HEK293 (cell line): ENCODE results near the gene GREM2.

Experiments used
- BCL11A ChIP-seq: fragments of 450-650 bp; formaldehyde crosslinking; IDR thresholded peaks from 2 replicates; pipeline ENCODE4 v1.5.1; 2016; ENCODE audit warnings: low read depth, missing biosample characterization, missing genetic modification characterization
- BCL6B ChIP-seq: fragments of 450-650 bp; formaldehyde crosslinking; IDR thresholded peaks from 2 replicates; pipeline ENCODE4 v1.5.1; 2017; ENCODE audit warnings: missing biosample characterization, missing genetic modification characterization
- FEZF1 ChIP-seq: fragments of 450-650 bp; formaldehyde crosslinking; IDR thresholded peaks from 2 replicates; pipeline ENCODE4 v1.5.1; 2016; ENCODE audit warnings: missing biosample characterization, missing genetic modification characterization
- GFI1B ChIP-seq: fragments of 450-650 bp; formaldehyde crosslinking; IDR thresholded peaks from 2 replicates; pipeline ENCODE4 v1.5.1; 2016; ENCODE audit warnings: missing biosample characterization, missing genetic modification characterization
- GLIS1 ChIP-seq: fragments of 450-650 bp; formaldehyde crosslinking; IDR thresholded peaks from 2 replicates; pipeline ENCODE4 v1.5.1; 2016; ENCODE audit warnings: missing biosample characterization, missing genetic modification characterization
- HOXD13 ChIP-seq: sonication (generic); formaldehyde crosslinking; IDR thresholded peaks from 2 replicates; pipeline ENCODE4 v1.8.0; 2022; ENCODE audit warnings: missing genetic modification reagents, borderline replicate concordance
- KLF8 ChIP-seq: fragments of 450-650 bp; formaldehyde crosslinking; IDR thresholded peaks from 2 replicates; pipeline ENCODE4 v1.5.1; 2016; ENCODE audit warnings: missing biosample characterization, missing genetic modification characterization
- KLF9 ChIP-seq: fragments of 450-650 bp; formaldehyde crosslinking; IDR thresholded peaks from 2 replicates; pipeline ENCODE4 v1.5.1; 2016; ENCODE audit warnings: missing biosample characterization, missing genetic modification characterization, low read depth
- PRDM6 ChIP-seq: fragments of 450-650 bp; formaldehyde crosslinking; IDR thresholded peaks from 2 replicates; pipeline ENCODE4 v1.5.1; 2017; ENCODE audit warnings: missing biosample characterization, missing genetic modification characterization
- SCRT2 ChIP-seq: fragments of 450-650 bp; formaldehyde crosslinking; IDR thresholded peaks from 2 replicates; pipeline ENCODE4 v1.5.1; 2016; ENCODE audit warnings: missing biosample characterization, missing genetic modification characterization
- TRIM28 ChIP-seq: IDR thresholded peaks from 2 replicates; pipeline ENCODE4 v1.6.1; 2011; ENCODE audit warnings: low read length, control low read depth, borderline replicate concordance
- WT1 ChIP-seq: fragments of 450-650 bp; formaldehyde crosslinking; IDR thresholded peaks from 2 replicates; pipeline ENCODE4 v1.5.1; 2016; ENCODE audit warnings: missing biosample characterization, missing genetic modification characterization
- YY2 ChIP-seq: fragments of 450-650 bp; formaldehyde crosslinking; IDR thresholded peaks from 2 replicates; pipeline ENCODE4 v1.5.1; 2016; ENCODE audit warnings: missing biosample characterization, missing genetic modification characterization
- ZBTB17 ChIP-seq: fragments of 450-650 bp; formaldehyde crosslinking; IDR thresholded peaks from 2 replicates; pipeline ENCODE4 v1.5.1; 2016; ENCODE audit warnings: missing biosample characterization, missing genetic modification characterization
- ZBTB20 ChIP-seq: fragments of 450-650 bp; formaldehyde crosslinking; IDR thresholded peaks from 2 replicates; pipeline ENCODE4 v1.5.1; 2016; ENCODE audit warnings: missing biosample characterization, missing genetic modification characterization
- ZBTB7A ChIP-seq: fragments of 450-650 bp; formaldehyde crosslinking; IDR thresholded peaks from 2 replicates; pipeline ENCODE4 v1.5.1; 2016; ENCODE audit warnings: low read depth, missing biosample characterization, missing genetic modification characterization
- ZFHX2 ChIP-seq: fragments of 450-650 bp; formaldehyde crosslinking; conservative IDR thresholded peaks from 2 replicates; pipeline ENCODE4 v1.5.1; 2016; ENCODE audit warnings: missing biosample characterization, missing genetic modification characterization
- ZFP3 ChIP-seq: fragments of 450-650 bp; formaldehyde crosslinking; IDR thresholded peaks from 2 replicates; pipeline ENCODE4 v1.5.1; 2016; ENCODE audit warnings: low read depth, missing biosample characterization, missing genetic modification characterization
- ZNF140 ChIP-seq: fragments of 450-650 bp; formaldehyde crosslinking; IDR thresholded peaks from 2 replicates; pipeline ENCODE4 v1.5.1; 2016; ENCODE audit warnings: missing biosample characterization, missing genetic modification characterization
- ZNF155 ChIP-seq: fragments of 450-650 bp; formaldehyde crosslinking; IDR thresholded peaks from 2 replicates; pipeline ENCODE4 v1.5.1; 2016; ENCODE audit warnings: missing biosample characterization, missing genetic modification characterization
- ZNF202 ChIP-seq: fragments of 450-650 bp; formaldehyde crosslinking; IDR thresholded peaks from 2 replicates; pipeline ENCODE4 v1.5.1; 2016; ENCODE audit warnings: missing biosample characterization, missing genetic modification characterization, borderline replicate concordance
- ZNF214 ChIP-seq: fragments of 450-650 bp; formaldehyde crosslinking; IDR thresholded peaks from 2 replicates; pipeline ENCODE4 v1.5.1; 2017; ENCODE audit warnings: missing biosample characterization, mild to moderate bottlenecking, missing genetic modification characterization, borderline replicate concordance
- ZNF223 ChIP-seq: fragments of 450-650 bp; formaldehyde crosslinking; IDR thresholded peaks from 2 replicates; pipeline ENCODE4 v1.5.1; 2016; ENCODE audit warnings: missing biosample characterization, missing genetic modification characterization
- ZNF239 ChIP-seq: fragments of 450-650 bp; formaldehyde crosslinking; IDR thresholded peaks from 2 replicates; pipeline ENCODE4 v1.5.1; 2016; ENCODE audit warnings: missing biosample characterization, missing genetic modification characterization
- ZNF274 ChIP-seq, 2 experiments: fragments of 200-500 bp in 1 of 2; fragments of 450-650 bp in 1 of 2; sonication (Bioruptor generic) in 1 of 2; formaldehyde crosslinking in 1 of 2; IDR thresholded peaks; 2 replicates each; pipeline versions ENCODE4 v1.5.1 to v1.6.1; 2014 to 2016; ENCODE audit warnings: borderline replicate concordance in 1 of 2, inconsistent platforms in 1 of 2, low read length in 1 of 2, missing biosample characterization in 1 of 2, missing genetic modification characterization in 1 of 2
- ZNF311 ChIP-seq: fragments of 450-650 bp; formaldehyde crosslinking; IDR thresholded peaks from 2 replicates; pipeline ENCODE4 v1.5.1; 2017; ENCODE audit warnings: missing biosample characterization, missing genetic modification characterization, borderline replicate concordance
- ZNF354C ChIP-seq: fragments of 450-650 bp; formaldehyde crosslinking; IDR thresholded peaks from 2 replicates; pipeline ENCODE4 v1.5.1; 2016; ENCODE audit warnings: missing biosample characterization, missing genetic modification characterization, low read depth, borderline replicate concordance
- ZNF416 ChIP-seq: fragments of 450-650 bp; formaldehyde crosslinking; IDR thresholded peaks from 2 replicates; pipeline ENCODE4 v1.5.1; 2016; ENCODE audit warnings: missing biosample characterization, missing genetic modification characterization
- ZNF488 ChIP-seq: fragments of 450-650 bp; formaldehyde crosslinking; IDR thresholded peaks from 2 replicates; pipeline ENCODE4 v1.5.1; 2016; ENCODE audit warnings: missing biosample characterization, missing genetic modification characterization
- ZNF548 ChIP-seq: fragments of 450-650 bp; formaldehyde crosslinking; IDR thresholded peaks from 2 replicates; pipeline ENCODE4 v1.5.1; 2016; ENCODE audit warnings: missing biosample characterization, missing genetic modification characterization
- ZNF560 ChIP-seq: fragments of 450-650 bp; formaldehyde crosslinking; IDR thresholded peaks from 2 replicates; pipeline ENCODE4 v1.5.1; 2017; ENCODE audit warnings: missing biosample characterization, missing genetic modification characterization, borderline replicate concordance
- ZNF654 ChIP-seq: fragments of 450-650 bp; formaldehyde crosslinking; IDR thresholded peaks from 2 replicates; pipeline ENCODE4 v1.5.1; 2016; ENCODE audit warnings: low read depth, missing biosample characterization, missing genetic modification characterization
- ZNF664 ChIP-seq: fragments of 450-650 bp; formaldehyde crosslinking; IDR thresholded peaks from 2 replicates; pipeline ENCODE4 v1.5.1; 2016; ENCODE audit warnings: missing biosample characterization, missing genetic modification characterization
- ZNF692 ChIP-seq: fragments of 450-650 bp; formaldehyde crosslinking; IDR thresholded peaks from 2 replicates; pipeline ENCODE4 v1.5.1; 2016; ENCODE audit warnings: missing biosample characterization, missing genetic modification characterization
- ZNF785 ChIP-seq: fragments of 450-650 bp; formaldehyde crosslinking; IDR thresholded peaks from 2 replicates; pipeline ENCODE4 v1.5.1; 2016; ENCODE audit warnings: missing biosample characterization, missing genetic modification characterization
- ZNF837 ChIP-seq: fragments of 450-650 bp; formaldehyde crosslinking; IDR thresholded peaks from 2 replicates; pipeline ENCODE4 v1.5.1; 2016; ENCODE audit warnings: missing biosample characterization, missing genetic modification characterization
- ZSCAN4 ChIP-seq: fragments of 450-650 bp; formaldehyde crosslinking; IDR thresholded peaks from 2 replicates; pipeline ENCODE4 v1.5.1; 2017; ENCODE audit warnings: missing biosample characterization, missing genetic modification characterization

GREM2 gene

GRCh38 chr1:240515505-240515904 is 96.5 kb downstream of the GREM2 start (continued):
- TF ChIP-seq ZSCAN4 (tag by site-specific recombination): no peak
- no peak for TF ChIP-seq ZNF239 (tag by site-specific recombination)
- TF ChIP-seq PRDM6 (tag by site-specific recombination): peak; percentile 87
- TF ChIP-seq WT1: peak; percentile 44; the same call in 1 of the 2 replicates
- no peak for TF ChIP-seq ZNF785
- no peak for TF ChIP-seq ZNF488
- no peak for TF ChIP-seq KLF8
- TF ChIP-seq ZNF416 (tag by site-specific recombination): no peak
- no peak for TF ChIP-seq ZBTB17
- no peak for TF ChIP-seq ZNF202 (tag by site-specific recombination)
- peak; percentile 41; the same call in 1 of the 2 replicates for TF ChIP-seq ZFHX2 (tag by site-specific recombination)
- no peak for TF ChIP-seq ZNF654 (tag by site-specific recombination)
- TF ChIP-seq ZNF837 (tag by site-specific recombination): no peak
- peak; percentile 46 for TF ChIP-seq ZNF664 (tag by site-specific recombination)
- no peak for TF ChIP-seq ZNF223 (tag by site-specific recombination)
- TF ChIP-seq KLF9 (tag by site-specific recombination): no peak
- TF ChIP-seq BCL11A (tag by site-specific recombination): no peak
- TF ChIP-seq ZNF692 (tag by site-specific recombination): no peak
- no peak for TF ChIP-seq ZNF214
- TF ChIP-seq ZBTB7A (tag by site-specific recombination): no peak
- no peak for TF ChIP-seq ZNF354C (tag by site-specific recombination)
- peak; percentile 78; the same call in 1 of the 2 replicates for TF ChIP-seq BCL6B (tag by site-specific recombination)
- no peak; the same call in 1 of the 2 replicates for TF ChIP-seq TRIM28
- no peak for TF ChIP-seq SCRT2
- TF ChIP-seq YY2: no peak
- no peak for TF ChIP-seq ZNF140
- TF ChIP-seq ZBTB20 (tag by site-specific recombination): no peak
- TF ChIP-seq FEZF1: peak; percentile 89
- TF ChIP-seq ZFP3 (tag by site-specific recombination): no peak
- TF ChIP-seq ZNF311 (tag by site-specific recombination): no peak
- no peak for TF ChIP-seq ZNF155 (tag by site-specific recombination)
- no peak for TF ChIP-seq ZNF274 (IDR thresholded peaks at IDR 0.05; ENCODE audit: low read length)
- TF ChIP-seq ZNF274 (tag by site-specific recombination; IDR thresholded peaks at IDR 0.05; ENCODE audit: borderline replicate concordance): no peak
- no peak for TF ChIP-seq ZNF548 (tag by site-specific recombination)
- TF ChIP-seq ZNF560 (tag by site-specific recombination): no peak
- peak; percentile 91 for TF ChIP-seq GLIS1 (tag by site-specific recombination)
- peak; percentile 77; the same call in 1 of the 2 replicates for TF ChIP-seq HOXD13 (CRISPR knock-in tag)
- no peak for TF ChIP-seq GFI1B (tag by site-specific recombination)
